Neural progenitor cell (in vitro differentiated cells): ENCODE results near the gene KLK10. TPM values are rescaled to one million over a fixed set of nuclear protein-coding genes. Genes with fewer than 3 reads are reported as not detected.

ENCODE experiments used
- DNase-seq: peaks from one replicate; pipeline ENCODE4 v3.0.0-alpha.2; 2016; ENCODE audit warnings: low spot score
- H2AFZ ChIP-seq: fragments of 200-600 bp; sonication (generic); replicated peaks from 2 replicates; pipeline ENCODE4 v1.6.1; 2016; ENCODE audit warnings: antibody characterized with exemption
- H3F3A ChIP-seq: fragments of 200-600 bp; sonication (generic); 2 replicates; pipeline ENCODE4 v1.6.1; 2016; ENCODE audit warnings: antibody characterized with exemption, low read depth
- H3K27ac ChIP-seq: fragments of 200-600 bp; sonication (generic); 2 replicates; pipeline ENCODE4 v1.5.1; 2016; ENCODE audit warnings: mild to moderate bottlenecking
- H3K27me3 ChIP-seq: fragments of 200-600 bp; sonication (generic); 2 replicates; pipeline ENCODE4 v1.6.1; 2016; ENCODE audit warnings: mild to moderate bottlenecking, moderate library complexity
- H3K36me3 ChIP-seq: fragments of 200-600 bp; sonication (generic); 2 replicates; pipeline ENCODE4 v1.5.1; 2016
- H3K4me1 ChIP-seq: fragments of 200-600 bp; sonication (generic); 2 replicates; pipeline ENCODE4 v1.6.1; 2016; ENCODE audit warnings: mixed run types
- H3K4me2 ChIP-seq: fragments of 200-600 bp; sonication (generic); 2 replicates; pipeline ENCODE4 v1.6.1; 2016
- H3K4me3 ChIP-seq: fragments of 200-600 bp; sonication (generic); 2 replicates; pipeline ENCODE4 v1.5.1; 2016
- H3K79me2 ChIP-seq: fragments of 200-600 bp; sonication (generic); 2 replicates; pipeline ENCODE4 v1.6.1; 2016; ENCODE audit warnings: low read depth
- H3K9ac ChIP-seq: fragments of 200-600 bp; sonication (generic); 2 replicates; pipeline ENCODE4 v1.6.1; 2016
- H3K9me3 ChIP-seq: fragments of 200-600 bp; sonication (generic); 2 replicates; pipeline ENCODE4 v1.5.1; 2016; ENCODE audit warnings: low read depth
- H4K20me1 ChIP-seq: fragments of 200-600 bp; sonication (generic); 2 replicates; pipeline ENCODE4 v1.6.1; 2016; ENCODE audit warnings: low read depth
- H3K27ac Mint-ChIP-seq: 3 replicates; pipeline ENCODE4 v1.8.0; 2021; ENCODE audit warnings: mixed read lengths
- H3K27me3 Mint-ChIP-seq: 2 replicates; pipeline ENCODE4 v1.8.0; 2022; ENCODE audit warnings: low read depth, mild to moderate bottlenecking, inconsistent platforms, moderate library complexity, mixed read lengths; ENCODE audit not compliant: insufficient read depth
- H3K36me3 Mint-ChIP-seq: 3 replicates; pipeline ENCODE4 v1.8.0; 2021; ENCODE audit warnings: mixed read lengths
- H3K4me1 Mint-ChIP-seq: 3 replicates; pipeline ENCODE4 v1.8.0; 2021; ENCODE audit warnings: mixed read lengths
- H3K4me3 Mint-ChIP-seq: 3 replicates; pipeline ENCODE4 v1.8.0; 2021; ENCODE audit warnings: mild to moderate bottlenecking, moderate library complexity, mixed read lengths
- H3K9me3 Mint-ChIP-seq: 3 replicates; pipeline ENCODE4 v1.8.0; 2020; ENCODE audit warnings: mixed read lengths
- EZH2 ChIP-seq: fragments of 200-600 bp; sonication (generic); IDR thresholded peaks from 2 replicates; pipeline ENCODE4 v1.6.1; 2017; ENCODE audit warnings: antibody characterized with exemption, mild to moderate bottlenecking, moderate library complexity
- EZH2phosphoT487 ChIP-seq: fragments of 200-600 bp; sonication (generic); IDR thresholded peaks from 2 replicates; pipeline ENCODE4 v1.6.1; 2017; ENCODE audit warnings: antibody characterized with exemption
- total RNA-seq: library from RNA; depleted of rRNA; stranded (reverse); fragments of >200 nt; gene quantifications from 2 replicates; pipeline ENCODE4 v1.2.3, GENCODE V29; 2015; ENCODE audit warnings: low replicate concordance
- TF ChIP-seq, protein P1 (sequence below): fragments of 200-600 bp; sonication (generic); IDR thresholded peaks from 2 replicates; pipeline ENCODE4 v1.5.1; 2017; ENCODE audit warnings: antibody characterized with exemption, mild to moderate bottlenecking

KLK10 gene
- total RNA-seq, 1 donor from 2014 or later, result not detected

DNA sequence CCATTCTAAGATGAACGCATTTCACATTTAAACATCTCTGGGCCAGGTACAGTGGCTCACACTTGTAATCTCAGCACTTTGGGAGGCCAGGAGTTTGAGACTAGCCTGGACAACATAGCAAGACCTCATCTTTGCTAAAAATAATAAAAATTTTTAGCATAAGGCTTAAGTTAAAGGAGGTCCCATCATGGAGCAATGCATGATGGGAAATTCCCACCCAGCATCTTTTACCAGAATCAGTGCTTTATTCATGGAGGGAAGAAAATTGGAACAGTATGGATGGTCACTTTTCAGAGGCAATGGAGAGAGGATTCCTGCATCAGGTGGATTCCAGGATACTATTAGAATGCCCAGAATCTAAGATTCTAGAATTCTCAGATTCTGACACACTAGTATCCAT lies 14.3 kb downstream of the KLK10 start:
- no peak for TF ChIP-seq EZH2phosphoT487
- TF ChIP-seq EZH2, result no peak
- TF ChIP-seq, protein P1, sequence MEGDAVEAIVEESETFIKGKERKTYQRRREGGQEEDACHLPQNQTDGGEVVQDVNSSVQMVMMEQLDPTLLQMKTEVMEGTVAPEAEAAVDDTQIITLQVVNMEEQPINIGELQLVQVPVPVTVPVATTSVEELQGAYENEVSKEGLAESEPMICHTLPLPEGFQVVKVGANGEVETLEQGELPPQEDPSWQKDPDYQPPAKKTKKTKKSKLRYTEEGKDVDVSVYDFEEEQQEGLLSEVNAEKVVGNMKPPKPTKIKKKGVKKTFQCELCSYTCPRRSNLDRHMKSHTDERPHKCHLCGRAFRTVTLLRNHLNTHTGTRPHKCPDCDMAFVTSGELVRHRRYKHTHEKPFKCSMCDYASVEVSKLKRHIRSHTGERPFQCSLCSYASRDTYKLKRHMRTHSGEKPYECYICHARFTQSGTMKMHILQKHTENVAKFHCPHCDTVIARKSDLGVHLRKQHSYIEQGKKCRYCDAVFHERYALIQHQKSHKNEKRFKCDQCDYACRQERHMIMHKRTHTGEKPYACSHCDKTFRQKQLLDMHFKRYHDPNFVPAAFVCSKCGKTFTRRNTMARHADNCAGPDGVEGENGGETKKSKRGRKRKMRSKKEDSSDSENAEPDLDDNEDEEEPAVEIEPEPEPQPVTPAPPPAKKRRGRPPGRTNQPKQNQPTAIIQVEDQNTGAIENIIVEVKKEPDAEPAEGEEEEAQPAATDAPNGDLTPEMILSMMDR, result no peak
- no peaks in the 10 kb centered on the region for H3K9me3 Mint-ChIP-seq
- Histone ChIP-seq H3K36me3 (no peaks in the 10 kb centered on the region), H3K4me3 (no peak overlapping the region), H2AFZ (no peak overlapping the region), H4K20me1 (no peaks in the 10 kb centered on the region), H3K27ac (no peak overlapping the region), H3K9ac (no peak overlapping the region), H3K79me2 (no peaks in the 10 kb centered on the region), H3K4me2 (no peak overlapping the region), H3K9me3 (no peaks in the 10 kb centered on the region), H3K4me1 (peaks cover 11% of the 10 kb centered on the region), H3K27me3 (peaks cover 47% of the 10 kb centered on the region), H3F3A (no peaks in the 10 kb centered on the region)
- peaks cover 17% of the 10 kb centered on the region for H3K4me1 Mint-ChIP-seq
- no peaks in the 10 kb centered on the region for H3K36me3 Mint-ChIP-seq
- no peak for DNase-seq
- no peak overlapping the region for H3K4me3 Mint-ChIP-seq
- no peak overlapping the region for H3K27ac Mint-ChIP-seq
- peaks cover 15% of the 10 kb centered on the region for H3K27me3 Mint-ChIP-seq

DNA sequence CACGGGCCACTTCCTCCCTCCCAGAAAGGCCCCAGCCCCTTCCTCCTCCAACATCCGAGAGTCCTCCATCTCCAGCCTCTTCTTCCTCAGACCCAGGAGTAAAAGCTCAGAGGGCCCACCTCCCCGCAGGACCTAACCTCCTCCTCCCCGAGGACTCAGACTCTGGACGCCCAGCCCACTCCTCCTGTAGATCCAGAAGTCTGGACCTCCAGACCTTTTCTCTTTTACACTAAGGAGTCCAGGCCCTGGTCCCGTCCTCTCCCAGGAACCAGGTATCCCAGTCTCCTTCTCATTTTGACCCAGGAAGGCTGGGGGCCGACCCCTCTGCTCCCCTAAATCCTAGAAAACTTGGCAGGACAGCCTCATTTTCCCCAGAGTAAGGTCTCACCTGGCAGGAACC lies 16.2 kb downstream of the KLK10 start:
- Histone ChIP-seq H3K36me3 (no peaks in the 10 kb centered on the region), H3K4me1 (peaks cover 11% of the 10 kb centered on the region), H2AFZ (no peak overlapping the region), H3F3A (no peaks in the 10 kb centered on the region), H4K20me1 (no peaks in the 10 kb centered on the region), H3K27me3 (peaks cover 37% of the 10 kb centered on the region), H3K4me3 (no peak overlapping the region), H3K27ac (no peak overlapping the region), H3K9ac (no peak overlapping the region), H3K4me2 (no peak overlapping the region), H3K9me3 (no peaks in the 10 kb centered on the region), H3K79me2 (no peaks in the 10 kb centered on the region)
- TF ChIP-seq EZH2phosphoT487 (no peak), EZH2 (no peak)
- Mint-ChIP-seq H3K27me3 (peaks cover 19% of the 10 kb centered on the region), H3K27ac (no peak overlapping the region), H3K9me3 (no peaks in the 10 kb centered on the region), H3K4me3 (no peak overlapping the region), H3K36me3 (no peaks in the 10 kb centered on the region), H3K4me1 (peaks cover 17% of the 10 kb centered on the region)
- DNase-seq, result no peak

DNA sequence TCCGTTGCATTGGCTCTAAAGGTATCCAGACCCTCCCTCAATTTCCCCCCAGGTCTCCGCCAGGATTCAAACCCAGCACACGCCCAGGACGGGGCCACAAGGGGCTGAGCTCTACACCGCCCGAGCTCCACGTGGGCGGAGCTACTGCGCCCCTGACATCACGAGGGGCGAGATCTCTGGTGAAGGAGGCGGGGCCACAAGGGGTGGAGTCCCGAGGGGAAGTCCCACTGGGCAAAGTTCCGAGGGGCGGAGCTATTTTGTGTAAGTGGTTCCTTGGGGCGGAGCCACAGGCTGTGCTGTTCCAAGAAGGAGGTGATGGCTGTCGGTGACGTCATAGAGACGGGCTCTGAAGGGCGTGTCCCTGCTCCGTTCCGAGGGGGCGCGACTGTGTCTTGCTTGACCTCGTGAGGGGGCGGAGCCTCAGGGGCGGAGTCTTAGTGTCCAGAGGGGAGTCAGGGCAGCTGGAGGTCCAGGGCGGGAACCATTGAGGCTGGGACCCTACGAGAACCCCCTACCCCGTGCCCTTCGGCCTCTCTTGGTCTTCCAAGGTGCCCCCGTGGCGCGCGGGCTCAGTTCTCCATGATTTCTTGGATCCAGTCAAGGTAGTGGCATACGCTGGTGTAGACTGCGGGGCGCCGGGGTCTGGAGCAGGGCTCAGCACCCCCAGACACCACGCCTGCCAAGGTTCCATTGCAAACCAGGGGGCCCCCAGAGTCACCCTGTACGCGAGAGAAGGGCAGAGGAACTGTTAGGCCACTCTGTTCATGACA lies 16.8 kb downstream of the KLK10 start:
- TF ChIP-seq, protein P1, result no peak
- TF ChIP-seq EZH2phosphoT487 (no peak), EZH2 (no peak)
- H3K27ac Mint-ChIP-seq, result no peak overlapping the region
- Histone ChIP-seq H3K9ac (no peak overlapping the region), H3K4me3 (no peak overlapping the region), H2AFZ (no peak overlapping the region), H3K4me2 (no peak overlapping the region), H3K36me3 (no peaks in the 10 kb centered on the region), H3K27ac (no peak overlapping the region), H3K9me3 (no peaks in the 10 kb centered on the region), H3K4me1 (peaks cover 11% of the 10 kb centered on the region), H4K20me1 (no peaks in the 10 kb centered on the region), H3K79me2 (no peaks in the 10 kb centered on the region), H3K27me3 (peaks cover 33% of the 10 kb centered on the region), H3F3A (no peaks in the 10 kb centered on the region)
- DNase-seq, result peak; percentile 74
- no peaks in the 10 kb centered on the region for H3K9me3 Mint-ChIP-seq
- no peak overlapping the region for H3K4me3 Mint-ChIP-seq
- H3K4me1 Mint-ChIP-seq, result peaks cover 17% of the 10 kb centered on the region
- no peaks in the 10 kb centered on the region for H3K36me3 Mint-ChIP-seq
- peaks cover 19% of the 10 kb centered on the region for H3K27me3 Mint-ChIP-seq

DNA sequence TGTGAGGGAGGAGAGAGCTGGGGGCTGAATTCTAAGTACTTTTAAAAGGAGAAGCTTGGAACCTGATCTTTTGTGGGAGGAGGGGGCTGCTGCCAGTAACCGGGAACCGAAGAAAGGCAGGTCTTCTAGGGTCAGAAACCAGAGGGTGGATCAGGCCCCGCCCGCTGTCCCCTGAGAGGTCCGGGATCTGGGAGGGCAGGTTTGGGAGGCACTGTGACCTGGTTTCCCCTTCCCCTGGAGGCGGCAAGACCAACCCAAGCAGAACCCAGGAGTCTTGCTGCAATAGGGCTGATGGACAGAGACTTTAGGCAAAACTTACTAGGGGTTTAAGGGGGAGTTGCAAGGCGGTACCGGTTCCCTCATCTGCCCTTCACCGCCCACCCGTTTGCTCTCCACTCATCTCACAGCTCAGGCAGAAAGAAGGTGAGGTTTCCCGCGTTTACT lies 17.4 kb downstream of the KLK10 start:
- H3K27me3 Mint-ChIP-seq, result peaks cover 19% of the 10 kb centered on the region

More for the DNA sequence above, 17.4 kb downstream of the KLK10 start:
- Histone ChIP-seq H3K79me2 (no peaks in the 10 kb centered on the region), H2AFZ (peak overlapping the region; percentile 34), H3K9ac (no peak overlapping the region), H3F3A (no peaks in the 10 kb centered on the region), H3K4me3 (peak overlapping the region; percentile 2), H3K27ac (no peak overlapping the region), H3K36me3 (no peaks in the 10 kb centered on the region), H3K9me3 (no peaks in the 10 kb centered on the region), H3K4me2 (peak overlapping the region; percentile 47), H3K4me1 (peaks cover 11% of the 10 kb centered on the region), H3K27me3 (peaks cover 27% of the 10 kb centered on the region), H4K20me1 (no peaks in the 10 kb centered on the region)
- Mint-ChIP-seq H3K4me3 (no peak overlapping the region), H3K27ac (no peak overlapping the region), H3K4me1 (peaks cover 17% of the 10 kb centered on the region), H3K9me3 (no peaks in the 10 kb centered on the region), H3K36me3 (no peaks in the 10 kb centered on the region)
- TF ChIP-seq EZH2 (no peak), EZH2phosphoT487 (no peak)
- TF ChIP-seq, protein P1, result no peak
- no peak for DNase-seq
